ENCODE results near the gene NEMP2.

DNA sequence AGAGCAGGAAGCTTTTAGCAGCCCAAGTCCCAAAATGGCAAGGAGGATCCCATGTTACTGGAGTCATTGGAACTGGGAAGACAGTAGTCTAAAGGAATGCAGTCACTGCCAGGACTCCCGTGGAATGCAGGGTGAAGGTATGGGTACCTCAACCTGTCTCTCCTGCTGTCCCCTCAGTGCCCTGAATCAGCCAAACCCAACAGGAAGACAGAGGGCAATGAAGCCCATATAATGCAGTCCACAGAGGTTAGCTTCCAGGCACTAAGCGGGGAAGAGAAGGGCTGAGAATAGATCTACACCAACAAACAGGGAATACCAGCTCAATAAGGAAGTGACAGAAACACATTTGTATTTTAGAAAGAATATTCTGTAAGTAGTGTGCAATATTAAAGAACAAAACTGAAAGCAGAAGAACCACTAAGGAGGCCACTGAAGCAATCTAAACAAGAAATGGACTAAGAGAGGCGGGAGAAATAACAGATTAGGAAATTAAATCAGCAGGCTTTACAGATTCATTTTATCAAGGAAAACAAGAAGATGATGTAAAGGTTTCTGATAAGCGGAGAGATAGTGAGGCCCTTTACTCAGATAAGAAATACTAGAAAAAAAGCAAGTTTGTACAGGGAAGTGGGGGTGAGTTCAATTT is 8.3 kb downstream of the NEMP2 start:
- TF ChIP-seq CTCF (IDR thresholded peaks at IDR 0.05; ENCODE audit: insufficient read depth, low read length, poor library complexity, severe bottlenecking): no peak
- TF ChIP-seq EZH2phosphoT487 (conservative IDR thresholded peaks at IDR 0.05; ENCODE audit: low read length): no peak

Data from SU-DHL-6 (cell line).